Measurements from ENCODE around the gene DSE. TPM values are rescaled to one million over a fixed set of nuclear protein-coding genes. Genes with fewer than 3 reads are reported as not detected.

Gene DSE
- total RNA-seq, 3 donors from 2014 or later (not counting 1 experiment from before 2014, with no cell fraction given) = 7.4 to 9.6 (median 7.6) TPM

- H3K4me3 Mint-ChIP-seq = no peak overlapping the region
- H3K9me3 Mint-ChIP-seq = no peaks in the 10 kb centered on the region
- Histone ChIP-seq H3K4me3 (ENCODE audit: low read length) (no peak overlapping the region), H3K27ac (ENCODE audit: low read length) (no peak overlapping the region), H3K9me3 (ENCODE audit: control insufficient read depth, insufficient read depth, low read length) (no peaks in the 10 kb centered on the region), H3K36me3 (ENCODE audit: control insufficient read depth, insufficient read depth, low read length) (no peaks in the 10 kb centered on the region), H3K27me3 (ENCODE audit: control insufficient read depth, insufficient read depth, low read length) (no peaks in the 10 kb centered on the region), H3K4me1 (ENCODE audit: control insufficient read depth, insufficient read depth, low read length) (no peaks in the 10 kb centered on the region)
- WGBS (ENCODE audit: insufficient coverage) = 83% methylated on average over 2 of the region's 2 CpGs
- H3K36me3 Mint-ChIP-seq = no peaks in the 10 kb centered on the region
- H3K4me1 Mint-ChIP-seq = no peaks in the 10 kb centered on the region
- no peaks in the 10 kb centered on the region for H3K27me3 Mint-ChIP-seq (ENCODE audit: low read depth in 2 of 2)
- ATAC-seq (no peak), DNase-seq (no peak)
- no peak overlapping the region for H3K27ac Mint-ChIP-seq
- TF ChIP-seq CTCF (IDR thresholded peaks at IDR 0.05) = no peak
- intact Hi-C loops (cut with micrococcal nuclease) = no loop called here
Measured at GRCh38 chr6:116351101-116351500, 19.6 kb upstream of the DSE start.

GRCh38 chr6:116352515-116353471 is 18.0 kb upstream of the DSE start:
- H3K4me1 ChIP-seq (ENCODE audit: control insufficient read depth, insufficient read depth, low read length) = no peaks in the 10 kb centered on the region
- WGBS (ENCODE audit: insufficient coverage) = no CpG with 5 or more reads among the region's 3 CpGs
- ATAC-seq (no peak), DNase-seq (no peak)
- H3K27me3 ChIP-seq (ENCODE audit: control insufficient read depth, insufficient read depth, low read length) = no peaks in the 10 kb centered on the region
- no peak for TF ChIP-seq CTCF (IDR thresholded peaks at IDR 0.05)
- Mint-ChIP-seq H3K9me3 (no peaks in the 10 kb centered on the region), H3K4me1 (no peaks in the 10 kb centered on the region), H3K27ac (no peak overlapping the region), H3K36me3 (no peaks in the 10 kb centered on the region), H3K4me3 (no peak overlapping the region), H3K27me3 (ENCODE audit: low read depth in 2 of 2) (peaks cover 0 to 3% of the 10 kb centered on the region in 2 donors)
- H3K9me3 ChIP-seq (ENCODE audit: control insufficient read depth, insufficient read depth, low read length) = no peaks in the 10 kb centered on the region
- H3K27ac ChIP-seq (ENCODE audit: low read length) = no peak overlapping the region
- no peaks in the 10 kb centered on the region for H3K36me3 ChIP-seq (ENCODE audit: control insufficient read depth, insufficient read depth, low read length)
- no peak overlapping the region for H3K4me3 ChIP-seq (ENCODE audit: low read length)
- intact Hi-C loops (cut with micrococcal nuclease) = no loop called here

- no peak overlapping the region for H3K27ac Mint-ChIP-seq
- no peaks in the 10 kb centered on the region for H3K36me3 Mint-ChIP-seq
- WGBS (ENCODE audit: insufficient coverage) = no CpG with 5 or more reads among the region's 1 CpG
- DNase-seq = no peak
- H3K4me1 Mint-ChIP-seq = no peaks in the 10 kb centered on the region
- H3K4me3 Mint-ChIP-seq = no peak overlapping the region
- no peaks in the 10 kb centered on the region for H3K9me3 Mint-ChIP-seq
- H3K27me3 Mint-ChIP-seq (ENCODE audit: low read depth in 2 of 2) = peaks cover 0 to 8% of the 10 kb centered on the region in 2 donors
- Histone ChIP-seq H3K9me3 (ENCODE audit: control insufficient read depth, insufficient read depth, low read length) (no peaks in the 10 kb centered on the region), H3K27me3 (ENCODE audit: control insufficient read depth, insufficient read depth, low read length) (no peaks in the 10 kb centered on the region), H3K4me3 (ENCODE audit: low read length) (no peak overlapping the region), H3K27ac (ENCODE audit: low read length) (no peak overlapping the region), H3K4me1 (ENCODE audit: control insufficient read depth, insufficient read depth, low read length) (no peaks in the 10 kb centered on the region), H3K36me3 (ENCODE audit: control insufficient read depth, insufficient read depth, low read length) (no peaks in the 10 kb centered on the region)
- no peak for ATAC-seq
- no peak for TF ChIP-seq CTCF (IDR thresholded peaks at IDR 0.05)
- intact Hi-C loops (cut with micrococcal nuclease) = no loop called here
Measured at GRCh38 chr6:116354236-116354635, 16.5 kb upstream of the DSE start.
